Peyer's patch (tissue), 4 donors: ENCODE data around the gene ZNF605.
"Not testable (repeated sequence)": the region's sequence is repeated elsewhere in the genome, so short reads cannot be mapped to it uniquely, and the experiment has no call there.

Experiments used
- CTCF ChIP-seq, 6 experiments: fragments of 450-650 bp in 4 of 6; fragments of 200-600 bp in 2 of 6; sonication (generic) in 1 of 6; IDR thresholded peaks; one replicate each; pipeline ENCODE4 v1.5.1; 2017 to 2019; ENCODE audit warnings: antibody characterized with exemption in 6 of 6, mild to moderate bottlenecking in 3 of 6, moderate library complexity in 1 of 6
- POLR2A ChIP-seq, 2 donors: fragments of 450-650 bp; IDR thresholded peaks; one replicate each; pipeline ENCODE4 v1.5.1; 2017; ENCODE audit warnings: antibody characterized with exemption in 2 of 2, mild to moderate bottlenecking in 2 of 2, moderate library complexity in 2 of 2

- not testable (repeated sequence) for TF ChIP-seq CTCF, POLR2A (IDR thresholded peaks at IDR 0.05)
These were observed 7.8 kb upstream of the ZNF605 start for GRCh38 chr12:132963947-132964346.
